ENCODE data around the gene SGMS1. TPM values are rescaled to one million over a fixed set of nuclear protein-coding genes. Genes with fewer than 3 reads are reported as not detected.

SGMS1 gene
- total RNA-seq, 1 experiment from 2014 or later: 20.4 TPM

DNA sequence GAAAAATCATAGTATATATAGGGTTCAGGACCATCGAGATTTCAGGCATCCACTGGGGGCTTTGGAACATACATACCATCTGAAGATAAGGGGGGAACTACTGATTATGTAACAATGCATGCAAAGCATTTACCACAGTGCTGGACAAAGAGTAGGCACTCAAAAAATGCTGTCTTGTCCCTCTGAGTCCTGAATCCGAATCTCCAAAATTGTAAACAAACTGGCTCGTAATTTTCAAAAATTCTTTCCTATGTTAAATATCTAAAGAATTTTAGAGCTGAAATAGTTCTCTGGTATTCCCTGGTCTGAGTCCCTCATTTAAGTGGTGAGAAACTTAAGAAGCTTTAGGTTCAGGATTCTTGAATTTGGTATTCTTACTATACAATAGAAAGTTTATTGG is 204.7 kb downstream of the SGMS1 start:
- no peak for DNase-seq
- H3K23ac ChIP-seq (ENCODE audit: insufficient read length, low read depth, low read length): no peak overlapping the region
- Mint-ChIP-seq H3K27ac (no peak overlapping the region), H3K4me3 (no peak overlapping the region), H3K36me3 (ENCODE audit: insufficient read depth in 1 of 3, low read depth in 3 of 3) (no peaks in the 10 kb centered on the region), H3K9me3 (no peaks in the 10 kb centered on the region), H3K4me1 (peaks cover 25 to 38% of the 10 kb centered on the region in 2 experiments), H3K27me3 (ENCODE audit: low read depth) (peaks cover 3% of the 10 kb centered on the region; the same call in 1 of the 2 replicates)
- H2BK5ac ChIP-seq (ENCODE audit: insufficient read length, low read length): no peak overlapping the region
- H4K20me1 ChIP-seq (ENCODE audit: control insufficient read depth, insufficient read depth, insufficient read length): no peaks in the 10 kb centered on the region
- no peaks in the 10 kb centered on the region; the same call in 1 of the 2 replicates for H3K27me3 ChIP-seq (ENCODE audit: insufficient read depth, low read length)
- H2BK15ac ChIP-seq (ENCODE audit: low read depth, low read length): no peak overlapping the region
- H2BK120ac ChIP-seq (ENCODE audit: low read depth, low read length, poor library complexity, severe bottlenecking): no peak overlapping the region
- no peak overlapping the region for H2BK20ac ChIP-seq (ENCODE audit: low read depth, low read length, poor library complexity, severe bottlenecking)
- WGBS (ENCODE audit: extremely low coverage, insufficient read length, low lambda C conversion rate): no CpG with 5 or more reads among the region's 3 CpGs
- no peak overlapping the region for H3K27ac ChIP-seq (ENCODE audit: insufficient read length, low read depth, low read length)
- H4K8ac ChIP-seq (replicated peaks; ENCODE audit: insufficient read length, low read depth, low read length): no peak overlapping the region
- peaks cover 5% of the 10 kb centered on the region; the same call in 1 of the 2 replicates for H3K4me1 ChIP-seq (ENCODE audit: insufficient read depth, low read length)
- no peak overlapping the region for H3K4me2 ChIP-seq (ENCODE audit: insufficient read depth, insufficient read length, low read length)
- no peaks in the 10 kb centered on the region for H3K79me1 ChIP-seq (ENCODE audit: insufficient read depth, low read depth, low read length, poor library complexity, severe bottlenecking)
- no peak overlapping the region for H2AK5ac ChIP-seq (ENCODE audit: insufficient read length, low read length)
- H2AFZ ChIP-seq (ENCODE audit: low read length): no peak overlapping the region
- no peak overlapping the region for H4K5ac ChIP-seq (ENCODE audit: insufficient read length, low read depth, low read length)
- TF ChIP-seq CTCF (conservative IDR thresholded peaks at IDR 0.05): no peak
- H4K91ac ChIP-seq (ENCODE audit: insufficient read length, low read depth, low read length): no peak overlapping the region
- H3T11ph ChIP-seq (ENCODE audit: low read length): no peak overlapping the region
- no peaks in the 10 kb centered on the region; the same call in 1 of the 2 replicates for H3K79me2 ChIP-seq (ENCODE audit: insufficient read depth, low read length)
- H3K56ac ChIP-seq (ENCODE audit: insufficient read length, low read depth, low read length): no peak overlapping the region
- no peak overlapping the region for H3K4ac ChIP-seq (ENCODE audit: low read depth, low read length)
- H3K18ac ChIP-seq (ENCODE audit: insufficient read length, low read depth, low read length): no peak overlapping the region
- H2BK12ac ChIP-seq (ENCODE audit: insufficient read length, low read depth, low read length): no peak overlapping the region
- H3K9ac ChIP-seq (ENCODE audit: extremely low read depth, insufficient read length, low read length): no peak overlapping the region
- peaks cover 11% of the 10 kb centered on the region for H3K23me2 ChIP-seq (ENCODE audit: insufficient read length, low read depth, low read length, poor library complexity, severe bottlenecking)
- H3K14ac ChIP-seq (ENCODE audit: insufficient read depth, low read length): no peak overlapping the region
- no peaks in the 10 kb centered on the region for H3K9me3 ChIP-seq (ENCODE audit: control insufficient read depth, low read depth, low read length)
